ENCODE data around the gene DTX1.

- TF ChIP-seq CTCF (IDR thresholded peaks at IDR 0.05; ENCODE audit: low read depth, low read length) (no peak), MAX (IDR thresholded peaks at IDR 0.05; ENCODE audit: low read depth, low read length) (no peak), POLR2A (IDR thresholded peaks at IDR 0.05; ENCODE audit: extremely low read depth, insufficient read length) (no peak), MYC (IDR thresholded peaks at IDR 0.05; ENCODE audit: low read depth, low read length) (no peak)
These were observed 28.8 kb upstream of the DTX1 start for GRCh38 chr12:113027726-113028125.

All from NB4 (cell line).